HG03064 (cell line): Measurements from ENCODE around the gene CDR2L.
"Not testable (repeated sequence)": the region's sequence is repeated elsewhere in the genome, so short reads cannot be mapped to it uniquely, and the experiment has no call there.

ENCODE experiments used
- ATAC-seq: cut with Tn5 transposase; IDR thresholded peaks from one replicate; pipeline ENCODE4 v1.9.1; 2021; ENCODE audit warnings: low read depth; ENCODE audit not compliant: unreplicated experiment

Gene CDR2L

GRCh38 chr17:75034236-75034908, 46.9 kb downstream of the CDR2L start:
- no peak for ATAC-seq

- no peak for ATAC-seq
Measured at GRCh38 chr17:75036643-75037268, 49.3 kb downstream of the CDR2L start.

DNA sequence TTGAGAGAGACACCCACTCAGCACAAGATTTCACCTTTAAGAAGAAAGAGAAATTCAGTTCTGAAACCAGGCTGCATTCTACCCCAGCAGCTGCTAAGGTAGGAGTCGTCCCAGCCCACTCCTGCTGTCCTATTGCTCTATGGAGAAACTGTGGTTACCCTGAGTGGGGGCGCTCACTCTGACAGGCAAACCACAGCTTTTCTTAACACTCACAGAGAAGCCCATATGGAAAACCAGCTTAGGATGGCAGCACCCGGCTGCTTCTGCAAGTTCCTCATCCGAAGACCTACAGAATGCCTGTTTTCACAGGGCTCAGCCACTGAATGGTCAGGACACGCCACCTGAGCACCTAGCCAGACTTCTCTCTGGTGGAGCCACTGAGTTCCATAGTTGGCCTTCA, 51.8 kb downstream of the CDR2L start:
- ATAC-seq, result no peak

- ATAC-seq, result no peak
Measured at GRCh38 chr17:75041656-75042280, 54.3 kb downstream of the CDR2L start.

GRCh38 chr17:75043789-75044188, 56.4 kb downstream of the CDR2L start:
- ATAC-seq, result not testable (repeated sequence)

DNA sequence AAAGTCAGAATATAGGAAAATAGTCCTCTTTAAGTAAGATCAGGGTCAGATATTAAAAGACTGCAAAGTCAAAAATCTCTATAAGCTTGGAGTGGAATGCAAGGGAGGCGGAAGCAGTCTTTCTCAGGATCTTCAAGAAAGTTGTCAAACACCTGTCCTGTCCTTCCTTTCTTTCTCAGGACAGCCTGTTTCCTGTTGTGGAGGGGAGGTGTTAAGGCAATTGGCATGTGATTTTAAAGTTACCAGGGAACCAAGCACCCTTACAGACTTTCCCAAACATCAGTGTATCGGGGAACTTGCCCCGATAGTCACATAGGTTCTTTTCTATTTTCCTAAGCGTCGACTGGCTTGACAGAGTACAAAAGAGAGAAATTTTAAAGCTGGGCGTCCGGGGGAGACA, 57.3 kb downstream of the CDR2L start:
- no peak for ATAC-seq

DNA sequence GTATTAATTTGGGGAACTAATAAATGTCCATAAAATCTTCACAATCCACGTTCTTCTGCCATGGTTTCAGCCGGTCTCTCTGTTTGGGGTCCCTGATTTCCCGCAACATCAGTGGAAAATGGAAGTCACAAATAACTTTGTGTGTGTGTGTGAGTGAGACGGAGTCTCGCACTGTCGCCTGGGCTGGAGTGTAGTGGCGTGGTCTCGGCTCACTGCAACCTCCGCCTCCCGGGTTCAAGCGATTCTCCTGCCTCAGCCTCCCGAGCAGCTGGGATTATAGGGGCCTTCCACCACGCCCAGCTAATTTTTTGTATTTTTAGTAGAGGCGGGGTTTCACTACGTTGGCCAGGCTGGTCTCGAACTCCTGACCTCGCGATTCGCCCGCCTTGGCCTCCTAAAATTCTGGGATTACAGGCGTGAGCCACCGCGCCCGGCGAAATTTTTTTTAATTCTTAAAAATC, 58.5 kb downstream of the CDR2L start:
- ATAC-seq, result not testable (repeated sequence)

DNA sequence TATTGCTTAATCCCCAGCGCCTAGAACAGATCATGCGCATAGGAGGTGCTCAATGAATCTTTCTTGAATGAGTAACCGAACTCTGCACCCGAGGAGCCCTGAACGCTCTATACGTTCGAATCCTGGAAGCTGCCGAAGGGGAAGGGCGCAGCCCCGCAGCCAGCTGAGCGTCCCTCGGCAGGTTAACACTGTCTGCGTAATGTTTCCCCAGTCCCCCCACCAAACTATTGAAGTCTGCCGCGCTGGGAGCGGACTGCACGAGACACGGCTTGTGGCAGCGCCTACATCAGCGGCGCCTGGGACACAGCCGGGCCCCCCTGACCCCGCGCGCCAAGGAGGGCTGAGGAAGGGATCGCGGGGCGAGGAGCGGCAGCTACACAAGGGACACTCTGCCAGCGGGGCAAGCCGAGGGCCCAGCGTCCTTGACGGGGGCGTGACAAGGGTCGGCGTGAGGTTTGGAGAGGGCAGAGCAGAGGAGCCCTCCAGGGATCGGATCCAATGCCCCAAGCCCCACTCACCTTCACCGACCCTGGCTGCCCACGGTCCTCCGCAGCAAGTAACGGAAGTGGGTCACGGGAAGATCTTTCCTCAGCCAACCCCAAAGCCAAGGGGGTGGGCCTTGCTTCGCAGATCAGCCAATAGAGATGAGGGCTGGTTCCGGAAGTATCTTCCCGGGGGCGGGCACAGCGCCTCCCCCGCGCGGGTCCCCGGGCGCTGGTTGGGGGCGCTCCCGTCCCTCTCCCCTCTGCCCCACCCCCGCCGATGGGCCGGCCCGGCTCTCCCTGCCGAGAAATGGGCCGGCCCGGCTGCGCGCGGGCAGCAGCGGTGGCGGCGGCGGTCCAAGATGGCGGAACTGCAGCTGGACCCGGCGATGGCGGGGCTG, 59.2 kb downstream of the CDR2L start, which contains the start of the genes ATP5PD and KCTD2:
Gene ATP5PD (minus strand): TSS at position 563 of the 883 bp plus-strand sequence. CDS start 4,319 bp downstream, outside the sequence.
Gene KCTD2 (plus strand): TSS at position 819 of the 883 bp plus-strand sequence. CDS start 26 bp downstream, at position 845.
- ATAC-seq, result peak; percentile 88

DNA sequence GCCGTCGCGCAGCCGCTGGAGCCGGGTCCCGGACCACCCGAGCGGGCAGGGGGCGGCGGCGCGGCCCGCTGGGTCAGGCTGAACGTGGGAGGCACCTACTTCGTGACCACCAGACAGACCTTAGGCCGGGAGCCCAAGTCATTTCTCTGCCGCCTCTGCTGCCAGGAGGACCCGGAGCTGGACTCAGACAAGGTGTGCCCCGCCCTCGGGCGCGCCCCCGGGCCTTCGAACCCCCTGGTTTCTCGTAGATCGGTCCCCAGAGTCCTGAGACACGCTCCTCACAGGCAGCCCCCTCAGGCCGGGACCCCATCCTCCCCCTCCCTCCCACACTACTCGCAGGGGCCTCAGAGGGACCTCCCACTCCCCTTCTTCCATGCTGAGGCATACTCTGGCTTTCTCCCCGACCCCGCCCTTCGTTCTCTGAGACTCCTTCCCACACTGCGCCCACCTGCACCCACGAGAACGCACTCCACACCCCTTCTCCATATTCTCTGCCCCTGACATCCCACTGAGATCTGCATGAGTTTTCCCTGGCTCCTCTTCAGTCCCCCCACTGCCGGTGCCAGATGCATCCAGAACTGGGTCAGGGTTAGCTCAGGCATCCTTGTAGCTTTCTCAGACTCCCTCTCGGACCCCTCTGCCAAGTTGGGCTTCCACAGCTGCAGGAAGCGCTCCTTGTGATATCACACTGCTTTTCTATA, 60.1 kb downstream of the CDR2L start:
- ATAC-seq, result no peak

GRCh38 chr17:75048249-75048878, 60.9 kb downstream of the CDR2L start:
- ATAC-seq, result no peak

DNA sequence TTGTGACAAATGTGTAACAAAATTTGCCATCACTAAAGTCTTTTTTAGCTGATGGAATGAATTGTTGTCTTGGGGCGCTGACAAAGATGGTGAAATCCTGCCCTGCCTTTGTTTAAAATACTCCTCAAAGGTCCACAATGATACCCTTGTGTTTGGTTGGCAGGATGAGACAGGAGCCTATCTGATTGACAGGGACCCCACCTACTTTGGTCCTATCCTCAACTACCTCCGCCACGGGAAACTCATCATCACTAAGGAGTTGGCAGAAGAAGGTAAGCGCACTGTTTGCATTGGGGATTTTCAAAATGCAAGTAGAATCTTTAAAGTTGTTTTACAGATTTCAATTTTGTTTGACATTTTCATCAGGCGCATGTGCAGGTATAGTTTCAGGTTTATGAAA, 61.6 kb downstream of the CDR2L start:
- ATAC-seq, result no peak

DNA sequence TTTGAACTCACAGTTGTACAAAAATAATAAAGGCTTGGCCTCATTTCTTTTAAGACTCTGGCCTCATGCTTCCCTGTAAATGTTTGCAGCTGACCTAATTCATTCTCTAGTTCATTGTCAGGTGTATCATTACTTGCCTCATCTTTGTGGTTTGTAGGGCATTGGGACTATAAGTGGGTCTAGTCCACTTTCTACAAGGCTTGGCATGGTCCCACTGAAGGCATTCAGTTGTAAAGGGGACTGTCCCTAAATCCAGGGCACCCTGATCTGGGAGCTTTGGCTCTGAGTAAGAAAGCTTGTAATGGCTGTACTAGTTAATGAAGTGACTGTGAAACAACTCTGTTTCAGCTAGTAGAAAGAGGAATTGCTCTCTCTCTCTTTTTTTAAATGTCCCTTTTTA, 62.3 kb downstream of the CDR2L start:
- no peak for ATAC-seq

DNA sequence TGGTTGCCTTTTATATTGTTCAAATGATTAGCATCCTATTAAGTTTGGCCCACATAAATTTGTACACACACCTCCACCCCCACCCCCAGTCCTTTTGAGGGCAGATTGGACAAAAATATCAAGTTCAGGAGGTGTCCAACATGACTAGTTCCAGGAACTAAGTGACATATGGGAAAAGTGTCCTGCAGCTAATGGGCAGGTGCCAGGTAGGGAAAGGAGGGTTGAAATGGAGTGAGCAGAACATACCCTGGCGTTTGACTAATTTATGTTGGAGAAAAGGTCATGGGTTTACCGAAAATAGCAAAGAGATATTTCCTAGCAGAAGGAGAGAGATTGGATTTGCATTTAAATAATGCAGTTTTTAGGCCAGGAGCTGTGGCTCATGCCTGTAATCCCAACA, 64.5 kb downstream of the CDR2L start:
- ATAC-seq, result no peak
